GM19467 (cell line): ENCODE results near the gene ZDHHC11B.

Experiments
- ATAC-seq: cut with Tn5 transposase; IDR thresholded peaks from one replicate; pipeline ENCODE4 v1.9.1; 2021; ENCODE audit warnings: mild to moderate bottlenecking, moderate library complexity; ENCODE audit not compliant: unreplicated experiment

ZDHHC11B gene

DNA sequence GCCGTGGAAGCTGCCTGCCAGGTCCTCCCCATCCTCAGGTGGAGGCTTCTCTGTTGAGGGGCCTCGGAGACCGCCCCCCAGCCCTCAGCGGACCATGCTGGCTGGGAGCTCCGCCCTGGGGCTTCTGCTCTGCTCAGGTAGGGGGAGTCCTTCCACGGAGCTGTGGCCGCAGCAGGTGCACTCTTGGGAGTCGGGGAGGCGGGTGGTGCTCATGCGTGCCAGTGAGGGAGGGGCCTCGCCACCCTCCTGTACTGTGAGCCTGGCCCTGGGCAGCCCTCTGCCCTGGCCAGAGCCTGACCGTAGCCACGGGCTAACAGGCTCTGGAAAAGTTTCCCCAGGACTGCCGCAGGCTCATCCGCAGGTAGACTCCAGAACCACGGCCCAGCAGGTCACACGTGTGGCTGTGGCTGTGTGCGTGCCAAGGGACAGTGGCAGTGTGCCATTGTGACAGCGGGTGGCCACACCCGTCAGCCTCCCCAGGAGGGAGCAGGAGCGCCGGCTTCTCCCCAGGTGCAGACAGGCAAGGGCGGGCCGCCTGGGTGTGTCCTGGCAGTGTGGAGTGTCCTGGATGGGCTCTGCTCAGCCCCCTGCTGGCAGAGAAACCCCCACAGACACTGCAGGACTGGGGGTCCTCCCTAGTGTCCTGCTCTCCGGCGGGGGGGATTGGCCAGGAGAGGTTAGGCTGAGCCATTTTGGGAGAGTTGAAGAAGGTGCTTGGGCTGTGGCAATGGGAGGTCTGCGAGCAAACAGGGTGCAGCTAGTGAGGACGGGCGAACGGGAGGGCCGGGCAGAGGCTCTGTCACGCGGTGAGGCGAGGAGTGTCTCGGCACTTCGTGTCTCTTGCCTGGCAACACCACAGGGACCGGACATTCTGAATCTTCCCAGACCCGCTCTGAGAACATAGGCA lies 120.8 kb downstream of the ZDHHC11B start:
- no peak for ATAC-seq

GRCh38 chr5:662751-663435 lies 121.6 kb downstream of the ZDHHC11B start:
- no peak for ATAC-seq

- no peak for ATAC-seq
Measured at GRCh38 chr5:661891-662750, 122.4 kb downstream of the ZDHHC11B start.

DNA sequence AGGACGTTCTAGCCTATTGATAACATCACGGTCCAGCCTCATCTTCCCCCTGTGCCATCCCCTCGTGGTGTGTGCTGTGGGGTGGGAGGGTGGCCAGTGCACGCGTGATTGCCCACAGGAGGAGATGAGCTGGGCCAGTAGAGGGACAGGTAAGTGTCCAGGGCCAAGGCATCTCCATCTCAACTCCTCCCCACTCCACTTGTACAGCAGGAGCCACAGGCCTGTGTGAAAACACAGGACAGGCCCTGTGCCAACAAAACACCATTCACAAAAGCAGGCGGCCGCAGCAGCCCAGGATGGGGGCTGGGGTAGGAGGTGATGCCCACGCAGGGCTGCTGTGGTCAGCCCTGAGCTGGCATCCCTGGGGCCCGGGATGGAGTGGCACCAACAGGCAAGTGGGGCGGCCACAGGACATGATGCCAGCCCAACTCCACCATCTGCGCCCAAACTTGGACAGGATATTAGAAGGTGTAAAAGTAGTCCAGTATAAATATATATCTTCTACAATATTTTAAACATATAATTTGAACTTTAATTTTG lies 124.0 kb downstream of the ZDHHC11B start:
- ATAC-seq, result no peak
